Neural progenitor cell (in vitro differentiated cells): Measurements from ENCODE around the gene C5AR2.

Experiments used
- EZH2 ChIP-seq: fragments of 200-600 bp; sonication (generic); IDR thresholded peaks from 2 replicates; pipeline ENCODE4 v1.6.1; 2017; ENCODE audit warnings: antibody characterized with exemption, mild to moderate bottlenecking, moderate library complexity
- EZH2phosphoT487 ChIP-seq: fragments of 200-600 bp; sonication (generic); IDR thresholded peaks from 2 replicates; pipeline ENCODE4 v1.6.1; 2017; ENCODE audit warnings: antibody characterized with exemption
- TF ChIP-seq, protein P1 (sequence below): fragments of 200-600 bp; sonication (generic); IDR thresholded peaks from 2 replicates; pipeline ENCODE4 v1.5.1; 2017; ENCODE audit warnings: antibody characterized with exemption, mild to moderate bottlenecking

DNA sequence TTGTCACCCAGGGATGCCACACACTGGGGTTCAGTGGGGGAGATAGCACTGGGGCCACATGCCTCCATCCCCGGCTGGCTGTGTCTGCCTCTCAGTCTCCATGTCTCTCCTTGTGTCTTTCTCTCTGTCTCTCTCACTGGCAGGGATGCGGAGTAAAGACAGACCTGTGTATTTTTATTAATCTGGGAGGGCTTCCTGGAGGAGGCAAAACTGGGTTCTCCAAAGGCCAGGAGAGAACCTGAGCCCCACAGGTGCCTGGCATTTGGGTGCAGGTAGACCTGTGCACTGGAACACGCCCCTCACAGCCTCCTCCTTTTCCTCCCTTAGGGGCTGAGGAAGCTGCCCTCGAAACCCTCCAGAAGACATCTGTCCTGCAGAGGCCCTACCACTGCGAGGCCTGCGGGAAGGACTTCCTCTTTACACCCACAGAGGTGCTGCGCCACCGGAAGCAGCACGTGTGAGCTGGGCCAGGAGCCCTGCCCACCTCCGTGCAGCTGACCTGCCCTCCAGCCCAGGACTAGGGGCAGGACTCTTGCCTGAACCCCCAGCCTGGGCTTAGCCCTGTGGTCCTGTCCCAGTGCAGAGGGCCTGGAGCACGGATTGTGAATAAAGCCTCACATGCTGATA lies 49.8 kb downstream of the C5AR2 start:
- TF ChIP-seq EZH2phosphoT487 (no peak), EZH2 (no peak)
- TF ChIP-seq, protein P1, sequence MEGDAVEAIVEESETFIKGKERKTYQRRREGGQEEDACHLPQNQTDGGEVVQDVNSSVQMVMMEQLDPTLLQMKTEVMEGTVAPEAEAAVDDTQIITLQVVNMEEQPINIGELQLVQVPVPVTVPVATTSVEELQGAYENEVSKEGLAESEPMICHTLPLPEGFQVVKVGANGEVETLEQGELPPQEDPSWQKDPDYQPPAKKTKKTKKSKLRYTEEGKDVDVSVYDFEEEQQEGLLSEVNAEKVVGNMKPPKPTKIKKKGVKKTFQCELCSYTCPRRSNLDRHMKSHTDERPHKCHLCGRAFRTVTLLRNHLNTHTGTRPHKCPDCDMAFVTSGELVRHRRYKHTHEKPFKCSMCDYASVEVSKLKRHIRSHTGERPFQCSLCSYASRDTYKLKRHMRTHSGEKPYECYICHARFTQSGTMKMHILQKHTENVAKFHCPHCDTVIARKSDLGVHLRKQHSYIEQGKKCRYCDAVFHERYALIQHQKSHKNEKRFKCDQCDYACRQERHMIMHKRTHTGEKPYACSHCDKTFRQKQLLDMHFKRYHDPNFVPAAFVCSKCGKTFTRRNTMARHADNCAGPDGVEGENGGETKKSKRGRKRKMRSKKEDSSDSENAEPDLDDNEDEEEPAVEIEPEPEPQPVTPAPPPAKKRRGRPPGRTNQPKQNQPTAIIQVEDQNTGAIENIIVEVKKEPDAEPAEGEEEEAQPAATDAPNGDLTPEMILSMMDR, result no peak
